HG02885 (cell line): ENCODE measurements around the gene TRIM31.

Experiments
- ATAC-seq: cut with Tn5 transposase; IDR thresholded peaks from one replicate; pipeline ENCODE4 v1.9.1; 2021; ENCODE audit warnings: mild to moderate bottlenecking; ENCODE audit not compliant: unreplicated experiment, poor library complexity

The TRIM31 gene, protein sequence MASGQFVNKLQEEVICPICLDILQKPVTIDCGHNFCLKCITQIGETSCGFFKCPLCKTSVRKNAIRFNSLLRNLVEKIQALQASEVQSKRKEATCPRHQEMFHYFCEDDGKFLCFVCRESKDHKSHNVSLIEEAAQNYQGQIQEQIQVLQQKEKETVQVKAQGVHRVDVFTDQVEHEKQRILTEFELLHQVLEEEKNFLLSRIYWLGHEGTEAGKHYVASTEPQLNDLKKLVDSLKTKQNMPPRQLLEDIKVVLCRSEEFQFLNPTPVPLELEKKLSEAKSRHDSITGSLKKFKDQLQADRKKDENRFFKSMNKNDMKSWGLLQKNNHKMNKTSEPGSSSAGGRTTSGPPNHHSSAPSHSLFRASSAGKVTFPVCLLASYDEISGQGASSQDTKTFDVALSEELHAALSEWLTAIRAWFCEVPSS

DNA sequence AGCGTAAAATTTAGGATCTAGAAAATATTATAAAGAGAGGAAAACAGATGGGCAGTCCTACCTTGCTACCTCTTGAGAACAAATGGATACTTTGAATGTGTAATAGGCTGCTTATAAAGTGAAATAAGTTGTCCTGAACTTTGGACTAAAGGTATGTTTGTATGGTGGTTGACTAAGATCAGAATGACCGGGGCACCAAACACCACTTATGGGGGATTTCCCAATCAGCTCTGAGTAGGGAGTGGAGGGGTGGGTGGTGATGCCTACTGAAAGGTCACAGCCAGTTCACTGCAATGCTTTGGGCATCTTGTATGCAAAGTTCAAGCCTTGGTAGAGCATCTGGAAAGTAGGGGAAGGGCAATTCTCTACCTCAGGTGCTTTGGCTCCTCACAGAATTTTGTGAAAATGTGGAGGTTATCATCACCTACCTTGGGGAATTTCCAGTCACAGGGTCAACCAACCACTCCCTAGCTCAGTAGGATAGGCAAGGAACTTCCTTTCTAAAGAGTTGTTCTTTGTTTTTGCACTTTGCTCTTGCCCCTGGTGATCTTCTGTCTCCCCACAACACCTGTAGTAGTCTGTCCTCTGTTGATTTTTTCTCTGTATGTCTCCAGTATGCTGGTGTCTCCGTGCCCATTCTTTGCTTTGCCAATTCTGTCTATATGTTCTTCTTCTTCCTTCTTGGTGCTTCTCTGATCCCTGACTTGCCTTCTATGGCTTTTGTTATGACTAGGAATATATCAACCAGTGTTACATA, at the start of gene TRIM31:
Gene TRIM31, minus strand, starts transcription at position 88 of the 757 bp plus-strand sequence. CDS start 285 bp downstream, outside the sequence.
- ATAC-seq: no peak

DNA sequence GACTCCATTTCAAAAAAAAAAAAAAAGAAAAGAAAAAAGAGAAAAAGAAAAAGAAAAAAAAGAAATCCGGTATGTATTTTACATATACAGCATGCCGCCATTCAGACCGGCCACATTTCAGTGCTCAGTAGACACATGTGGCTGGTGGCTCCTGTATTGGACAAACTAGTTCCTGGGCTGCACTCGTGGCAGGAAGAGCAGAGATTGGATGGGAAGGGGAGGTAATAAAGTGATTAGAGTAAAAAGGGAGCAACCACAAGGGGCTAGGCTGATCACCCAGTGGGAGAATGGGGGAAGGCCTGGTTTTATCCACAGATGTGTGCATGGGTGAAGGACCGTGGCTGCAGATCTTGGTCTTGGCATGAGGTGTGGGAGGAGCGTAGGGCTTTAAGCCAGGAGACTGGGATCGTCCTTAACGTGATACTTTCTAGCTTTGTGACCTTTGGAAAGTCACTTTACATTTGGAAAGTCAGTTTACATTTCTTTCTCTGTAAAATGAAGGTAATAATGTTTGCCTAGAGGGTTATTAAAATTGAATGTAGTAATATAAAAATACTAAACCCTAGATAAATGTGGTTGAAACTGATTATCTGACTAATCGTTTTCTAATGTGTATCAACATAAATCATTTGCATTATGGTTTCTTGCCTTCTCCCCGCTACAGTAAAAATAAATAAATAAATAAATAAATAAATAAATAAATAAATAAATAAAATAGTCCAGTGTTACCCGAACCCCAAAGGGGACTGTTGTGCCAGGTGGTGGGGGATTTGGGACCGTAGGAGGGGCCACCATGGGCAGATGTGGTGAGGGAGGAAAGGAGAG, 49.6 kb upstream of the TRIM31 start:
- ATAC-seq: no peak

DNA sequence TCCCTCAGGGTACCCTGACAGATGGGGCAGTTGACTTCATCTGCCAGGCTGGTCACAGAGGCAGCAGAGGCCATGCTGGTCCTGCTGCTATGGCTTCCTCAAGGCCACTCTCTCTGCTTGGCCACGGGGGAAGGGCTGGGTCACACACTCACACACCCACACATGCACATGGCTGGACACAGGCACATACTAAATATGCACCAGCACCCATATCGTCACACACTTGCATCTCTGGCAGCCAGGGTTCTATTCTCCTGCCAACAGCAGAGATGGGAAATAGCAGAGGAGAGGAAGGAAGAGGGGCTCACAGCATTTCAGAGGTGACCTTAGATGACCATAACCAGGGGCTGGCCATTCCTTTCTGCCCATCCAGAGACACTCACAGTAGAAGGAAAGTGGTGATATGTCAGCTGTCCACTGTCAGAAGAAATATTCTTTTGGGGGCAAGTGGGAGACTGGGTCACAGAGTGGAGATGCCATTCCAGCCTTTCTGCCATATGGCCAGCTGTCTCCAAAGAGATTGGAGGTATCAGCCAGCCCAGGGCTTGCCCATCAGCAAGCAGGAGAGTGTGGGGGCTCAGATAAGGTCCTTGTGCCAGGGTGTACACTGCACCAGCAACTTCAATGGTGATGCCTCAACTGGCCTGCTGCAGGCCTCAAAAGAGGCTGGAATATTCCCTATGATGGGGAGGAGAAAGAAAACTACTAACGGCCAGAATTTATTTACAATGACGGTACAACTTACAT, 48.1 kb upstream of the TRIM31 start, which contains the start of gene TRIM10:
Gene TRIM10, minus strand, starts transcription at position 427 of the 747 bp plus-strand sequence. Its CDS starts 353 bp downstream, at position 74.
- ATAC-seq: no peak

DNA sequence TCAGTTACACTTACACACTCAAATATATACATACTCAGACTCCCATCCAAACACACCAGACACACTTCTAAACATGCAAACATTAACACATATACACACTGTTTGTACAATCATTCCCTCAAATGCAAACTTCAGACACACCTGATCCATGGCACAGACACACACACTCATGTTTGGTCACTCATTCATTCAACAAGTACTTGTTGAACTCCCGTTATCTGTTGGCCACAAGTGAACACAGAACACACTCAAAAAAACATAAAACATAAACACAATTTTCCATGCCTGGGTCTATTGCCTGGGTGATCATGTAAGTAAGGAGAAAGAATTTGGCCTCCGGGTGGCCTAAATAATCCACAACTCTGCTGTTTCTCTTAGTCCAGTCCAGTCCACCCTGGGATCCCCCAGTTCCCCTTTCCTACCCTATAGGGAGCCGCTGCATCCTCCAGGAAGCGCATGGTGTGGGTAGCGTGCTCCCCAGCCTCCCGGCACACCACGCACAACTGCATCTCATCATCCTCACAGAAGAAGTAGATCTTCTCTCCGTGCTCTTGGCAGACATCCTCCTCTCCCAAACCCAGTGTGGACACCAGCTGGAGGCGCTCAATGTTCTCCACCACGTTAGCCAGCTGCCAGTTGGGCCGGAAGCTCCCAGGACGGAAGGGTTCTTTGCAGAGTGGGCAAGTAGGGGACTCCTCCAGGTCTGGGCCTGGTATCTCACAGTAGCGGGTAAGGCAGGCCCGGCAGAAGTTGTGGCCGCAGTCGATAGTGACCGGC, 47.3 kb upstream of the TRIM31 start:
- no peak for ATAC-seq

DNA sequence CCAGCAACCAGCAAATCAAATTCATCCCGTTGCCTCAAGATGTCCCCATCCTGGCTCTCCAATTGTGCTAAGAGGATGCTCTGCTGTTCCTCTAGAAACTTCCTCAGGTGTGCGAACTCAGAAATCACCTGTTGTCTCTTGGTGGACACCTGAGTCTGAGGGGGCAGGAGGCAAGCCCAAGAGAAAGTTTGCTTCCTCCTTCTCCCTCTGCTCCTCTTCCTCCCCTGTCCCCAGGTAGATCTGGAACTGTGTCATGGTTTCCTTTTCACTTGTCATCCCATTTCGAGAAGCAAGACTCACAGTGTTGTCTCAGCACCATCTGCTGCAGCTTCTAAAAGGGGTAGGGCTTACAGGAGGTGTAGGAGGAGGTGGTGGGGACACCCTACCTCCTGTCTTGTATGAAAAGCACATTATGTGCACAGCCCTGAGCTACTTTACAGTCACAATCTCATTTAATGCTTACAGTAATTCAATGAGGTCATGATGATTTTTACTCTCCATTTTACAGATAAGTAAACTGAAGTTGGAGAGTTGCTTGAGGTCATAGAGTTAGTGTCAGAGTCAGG, 45.7 kb upstream of the TRIM31 start:
- ATAC-seq: no peak

DNA sequence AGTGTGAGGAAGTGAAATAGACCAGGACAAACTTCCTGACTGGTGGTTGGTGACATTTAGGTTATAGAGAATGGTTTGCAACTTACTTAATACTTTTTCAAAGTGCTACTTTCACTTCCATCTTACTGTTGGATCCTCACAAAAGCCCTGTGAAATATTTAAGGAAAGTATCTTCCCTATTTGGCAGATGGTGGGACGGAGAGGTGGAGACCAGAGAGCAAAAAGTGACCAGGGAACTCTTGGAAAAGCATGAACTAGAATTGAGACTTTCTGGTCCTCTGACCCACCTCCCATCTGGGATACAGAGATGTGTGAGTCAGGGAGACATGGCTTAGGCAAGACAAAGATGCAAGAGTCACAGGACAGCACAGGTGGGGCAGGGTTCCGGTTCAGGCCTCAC, 45.1 kb upstream of the TRIM31 start:
- no peak for ATAC-seq

DNA sequence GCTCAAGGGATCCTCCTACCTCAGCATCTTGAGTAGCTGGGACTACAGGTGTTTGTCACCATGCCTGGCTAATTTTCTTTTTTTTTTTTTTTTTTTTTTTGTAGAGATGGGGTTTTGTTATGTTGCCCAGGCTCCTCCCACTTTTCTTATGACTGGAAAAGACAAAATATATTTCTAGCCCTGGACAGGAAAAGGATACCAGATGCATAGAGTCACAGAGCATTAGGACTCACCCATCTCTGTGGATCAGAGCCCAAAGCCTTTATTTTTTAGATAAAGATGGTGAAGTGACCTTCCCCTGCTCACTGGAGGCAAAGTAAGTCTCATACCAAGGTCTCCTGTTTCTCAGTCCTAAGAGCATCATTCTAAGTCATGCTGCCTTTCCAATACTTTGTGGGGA, 44.7 kb upstream of the TRIM31 start:
- ATAC-seq: no peak

DNA sequence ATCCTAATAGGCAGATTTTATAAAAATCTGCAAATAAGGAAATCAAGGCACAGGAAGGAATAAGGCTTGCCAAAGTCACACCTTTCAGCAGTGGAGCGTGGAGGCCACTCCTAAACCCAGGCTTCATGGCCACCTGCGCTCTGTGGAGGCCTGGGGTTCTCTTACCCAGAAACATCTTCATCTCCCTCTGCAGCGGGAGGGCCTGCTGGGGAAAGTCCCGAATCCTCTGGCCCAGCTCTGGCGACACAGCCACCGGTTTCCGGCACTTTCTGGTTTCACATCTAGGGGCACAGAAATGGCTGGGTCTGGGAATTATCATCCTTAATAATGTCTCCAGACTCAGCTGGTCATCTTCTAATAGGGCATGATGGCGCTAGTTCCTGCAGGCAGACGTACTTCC, 43.9 kb upstream of the TRIM31 start:
- ATAC-seq: no peak

DNA sequence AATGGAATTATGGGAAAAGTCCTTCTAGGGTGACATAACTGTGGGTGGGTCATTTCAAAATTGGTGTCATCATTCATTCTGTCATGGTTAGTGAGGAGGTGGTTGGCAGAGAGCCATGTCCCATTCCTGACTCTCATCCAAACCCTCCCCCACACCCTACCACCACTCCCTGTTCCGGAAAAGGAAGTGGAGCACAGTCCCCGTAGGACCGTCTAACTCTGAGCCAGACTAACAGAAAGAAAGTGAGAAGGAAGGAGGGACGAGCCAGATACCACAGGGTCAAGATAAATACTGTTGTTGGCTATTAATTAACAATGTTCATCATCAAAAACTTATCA, 43.3 kb upstream of the TRIM31 start:
- ATAC-seq: no peak

DNA sequence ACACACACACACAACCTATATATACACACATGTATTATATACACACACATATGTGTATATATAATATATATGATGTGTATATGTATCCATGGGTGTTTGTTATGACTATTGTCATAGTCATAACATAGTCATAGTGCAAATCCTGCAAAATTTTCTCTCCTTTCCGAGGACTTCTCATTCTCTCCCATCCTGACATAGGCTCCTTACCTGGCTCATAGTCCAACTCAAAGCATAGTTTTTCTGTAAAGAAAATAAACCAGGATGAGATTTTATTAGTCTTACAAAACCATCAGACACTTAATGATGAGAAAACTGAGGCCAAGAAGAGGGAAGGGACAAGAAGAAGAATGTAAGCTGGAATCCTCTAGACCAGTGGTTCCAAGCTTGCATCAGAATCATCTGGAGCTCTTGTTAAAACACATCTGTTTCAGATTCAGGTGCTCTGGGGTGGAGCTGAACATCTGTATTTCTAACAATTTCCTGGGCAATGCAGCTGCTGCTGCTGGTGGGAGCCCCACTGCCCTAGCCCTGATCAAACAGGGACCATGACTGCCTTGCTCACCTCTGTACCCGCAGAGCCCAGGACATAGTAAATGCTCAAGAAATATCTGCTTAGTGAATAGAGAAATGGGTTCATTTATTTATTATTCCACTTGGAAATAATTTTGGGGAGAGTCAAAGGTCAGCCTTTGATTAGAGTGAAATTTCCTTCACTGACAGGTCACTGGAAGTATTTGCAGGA, 42.8 kb upstream of the TRIM31 start:
- no peak for ATAC-seq

DNA sequence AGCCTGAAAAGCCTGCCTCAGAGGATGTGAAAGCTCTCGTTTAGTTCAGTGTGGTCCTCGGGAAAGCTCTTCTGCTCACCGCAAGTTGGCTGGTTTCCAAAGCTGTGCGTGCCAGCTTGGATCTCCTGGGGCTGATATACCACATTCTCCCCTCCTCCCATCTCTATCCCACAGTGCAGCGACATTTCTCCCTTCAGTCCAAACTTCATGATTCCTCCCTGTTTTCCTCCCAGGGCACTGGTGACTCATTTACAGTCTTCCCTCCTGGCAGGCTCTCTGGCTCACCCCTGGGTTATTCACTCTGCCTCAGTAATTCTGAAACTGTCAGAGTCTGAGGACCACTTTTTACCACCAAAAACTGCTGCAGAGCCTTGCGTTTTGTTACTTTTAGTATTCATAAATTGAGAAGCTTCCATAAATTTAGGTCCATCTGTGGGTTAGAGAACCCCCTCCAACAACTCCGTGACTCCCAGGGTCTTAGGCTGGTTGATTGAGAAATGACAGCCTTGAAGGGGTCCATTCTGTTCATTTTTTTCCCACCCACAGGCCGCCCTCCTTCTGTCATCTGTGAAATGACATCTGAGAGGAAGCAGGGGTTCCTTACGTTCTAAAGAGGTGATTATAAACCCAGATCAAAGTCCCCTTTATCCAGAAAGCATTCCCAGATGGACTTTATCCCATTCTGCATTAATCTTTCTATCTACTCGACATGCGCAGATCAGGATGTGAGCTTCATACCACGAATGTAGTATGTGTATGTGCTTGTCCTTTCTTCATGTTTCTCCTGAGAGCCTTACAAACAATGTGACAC, 42.0 kb upstream of the TRIM31 start:
- ATAC-seq: no peak

DNA sequence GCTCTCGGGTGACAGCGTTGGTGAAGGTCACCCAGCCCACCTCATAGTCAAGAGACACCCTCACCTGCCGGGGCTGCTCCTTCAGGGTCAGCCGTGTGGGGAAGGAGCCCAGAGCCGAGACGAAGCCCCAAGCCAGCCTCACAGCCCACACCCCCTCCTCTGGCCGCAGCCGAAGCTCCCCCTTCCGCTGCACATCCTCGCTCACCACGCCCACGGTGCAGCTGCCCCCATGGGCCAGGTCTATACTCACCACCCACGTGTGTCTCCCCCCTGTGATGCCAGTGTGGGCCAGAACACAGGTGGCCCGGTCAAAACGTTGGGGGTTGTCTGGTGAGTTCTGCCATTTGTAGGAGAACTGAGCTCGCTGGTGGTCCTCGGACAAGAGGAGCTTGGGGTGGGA, 41.2 kb upstream of the TRIM31 start:
- ATAC-seq: no peak

DNA sequence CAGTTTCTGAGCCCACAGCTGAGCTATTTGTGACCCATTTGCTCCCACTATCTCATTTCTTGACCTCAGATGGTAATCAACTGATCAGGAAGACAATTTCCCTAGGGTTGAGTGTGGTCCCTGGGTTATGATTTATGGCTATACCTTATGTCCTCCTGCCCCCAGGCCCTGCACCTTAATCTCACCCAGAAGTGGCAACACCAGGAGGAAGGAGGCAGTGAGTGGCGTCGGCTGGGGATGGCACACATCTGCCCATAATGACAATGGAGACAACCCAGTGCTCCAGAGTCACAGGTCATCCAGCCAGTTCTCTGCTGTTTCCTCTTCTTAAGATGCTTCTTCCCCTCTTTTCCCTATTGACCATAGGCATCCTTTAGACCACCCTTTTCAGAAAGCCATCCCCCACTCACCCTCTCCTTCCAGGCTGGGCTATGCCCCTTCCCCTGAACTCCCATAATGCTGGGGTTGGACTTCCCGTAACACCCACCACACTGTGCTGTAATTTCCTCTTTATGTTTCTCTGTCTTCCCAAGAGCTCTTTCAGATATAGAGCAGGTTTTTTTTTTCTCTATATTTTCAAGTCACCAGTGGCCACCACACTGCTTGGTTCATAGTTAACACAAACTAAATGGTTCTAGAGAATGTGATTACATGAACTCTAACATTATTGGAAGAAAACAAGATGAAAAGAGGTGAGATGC, 40.2 kb upstream of the TRIM31 start:
- no peak for ATAC-seq

DNA sequence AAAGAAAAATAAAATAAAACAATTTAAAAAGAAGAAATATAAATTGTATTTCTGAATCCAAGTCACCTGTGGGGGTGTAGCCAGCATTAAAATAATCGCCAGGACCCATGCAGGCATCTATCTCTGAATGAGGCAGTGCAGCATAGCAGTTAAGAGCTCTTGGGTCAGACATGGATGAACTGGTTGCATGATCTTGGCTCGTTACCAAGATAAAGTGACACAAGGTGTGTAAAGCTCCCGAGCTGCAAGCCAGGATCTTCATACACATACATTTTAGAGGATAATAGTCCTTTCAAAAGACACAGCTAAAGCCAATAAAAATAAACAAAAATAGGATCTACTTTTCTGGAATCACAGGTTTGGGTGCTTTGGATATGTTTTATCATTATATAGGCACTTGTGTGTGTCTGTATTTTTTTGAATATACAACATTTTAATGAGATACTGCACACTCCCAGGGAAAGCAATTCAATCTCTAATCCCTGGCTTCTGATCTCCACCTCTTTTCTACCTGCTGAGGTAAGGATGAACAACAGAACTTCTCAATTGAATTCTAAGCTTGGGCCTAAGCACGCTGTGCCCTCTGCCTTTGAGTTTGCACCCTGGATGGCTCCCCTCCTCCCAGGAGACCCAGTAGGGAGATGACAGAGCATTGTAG, 39.3 kb upstream of the TRIM31 start:
- ATAC-seq: no peak

DNA sequence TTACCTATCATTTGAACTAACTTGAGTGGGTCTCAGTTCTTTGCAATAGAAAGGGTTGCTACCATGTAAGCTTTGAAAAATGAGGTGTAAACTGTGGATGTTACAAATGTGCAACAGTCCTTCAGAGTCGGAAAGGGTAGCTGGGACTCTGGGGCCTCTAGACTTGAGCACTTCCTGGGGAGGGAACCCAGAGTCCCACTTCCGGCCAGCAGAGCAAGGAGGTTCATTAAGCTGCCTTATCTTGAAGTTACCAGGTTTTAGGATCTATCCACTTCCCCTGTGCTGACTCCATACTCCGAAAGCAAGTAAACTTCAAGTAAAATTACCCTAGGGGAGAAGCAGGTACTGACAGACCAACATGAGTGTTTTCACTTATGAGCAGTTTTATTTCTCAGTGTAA, 38.7 kb upstream of the TRIM31 start:
- ATAC-seq: no peak

DNA sequence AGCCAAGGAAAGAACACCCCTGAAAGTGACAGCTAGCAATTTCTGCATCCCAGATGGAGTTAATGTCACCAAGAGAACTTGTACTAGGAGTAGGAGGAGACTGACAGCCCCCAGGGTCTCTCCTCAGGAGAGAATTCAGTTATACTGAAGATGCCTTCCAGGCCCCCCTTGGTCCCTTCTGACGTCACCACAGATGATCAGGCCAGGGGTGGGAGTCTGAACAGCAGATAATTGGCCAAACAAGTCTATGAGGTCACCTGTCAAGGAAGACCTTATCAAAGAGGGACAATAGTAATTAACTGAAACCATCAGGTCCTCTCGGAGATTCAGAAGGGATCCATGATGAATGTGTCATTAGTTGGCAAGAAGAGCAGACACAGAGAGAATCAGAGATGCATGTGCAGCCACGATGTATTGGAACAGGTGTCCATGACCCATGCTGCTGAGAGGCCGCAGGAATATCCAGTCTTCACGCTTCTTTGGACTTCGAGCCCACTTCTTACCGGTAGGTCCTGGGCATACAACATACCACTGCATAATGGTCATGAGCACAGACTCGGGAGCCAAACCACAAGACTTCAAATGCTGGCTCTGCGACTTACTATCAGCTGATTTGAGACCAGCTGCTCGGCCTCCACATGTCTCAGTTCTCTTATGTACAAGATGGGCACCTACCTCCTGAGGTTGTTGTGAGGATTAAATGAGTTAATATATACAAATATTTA, 37.9 kb upstream of the TRIM31 start:
- no peak for ATAC-seq
